HG03280 (cell line): ENCODE results near the gene AACS.
"Not testable (repeated sequence)": the region's sequence is repeated elsewhere in the genome, so short reads cannot be mapped to it uniquely, and the experiment has no call there.

Experiments used
- ATAC-seq: cut with Tn5 transposase; IDR thresholded peaks from one replicate; pipeline ENCODE4 v1.9.1; 2021; ENCODE audit warnings: mild to moderate bottlenecking, moderate library complexity; ENCODE audit not compliant: unreplicated experiment

The AACS gene

GRCh38 chr12:125055591-125055990, 9.6 kb upstream of the AACS start:
- no peak for ATAC-seq

GRCh38 chr12:125056306-125056705, 8.9 kb upstream of the AACS start:
- no peak for ATAC-seq

DNA sequence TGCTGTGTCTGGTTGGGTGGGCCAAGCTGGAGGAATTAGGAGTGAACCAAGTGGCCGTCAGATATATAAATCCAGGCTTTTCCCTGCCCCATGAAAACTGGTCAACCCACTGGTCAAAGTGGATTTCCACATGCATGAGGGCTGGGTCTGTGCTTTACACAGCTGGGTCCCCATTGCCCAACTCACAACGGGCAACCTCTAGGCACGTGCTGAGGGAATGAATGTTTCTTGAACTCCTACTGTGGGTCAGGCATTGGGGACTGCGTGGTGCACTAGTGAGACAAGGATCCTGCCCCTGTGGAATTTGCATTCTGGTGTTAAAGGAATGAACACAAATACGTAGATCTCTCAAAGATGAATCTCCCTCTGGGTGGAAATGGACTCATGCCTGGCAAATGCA, 7.5 kb upstream of the AACS start:
- no peak for ATAC-seq

DNA sequence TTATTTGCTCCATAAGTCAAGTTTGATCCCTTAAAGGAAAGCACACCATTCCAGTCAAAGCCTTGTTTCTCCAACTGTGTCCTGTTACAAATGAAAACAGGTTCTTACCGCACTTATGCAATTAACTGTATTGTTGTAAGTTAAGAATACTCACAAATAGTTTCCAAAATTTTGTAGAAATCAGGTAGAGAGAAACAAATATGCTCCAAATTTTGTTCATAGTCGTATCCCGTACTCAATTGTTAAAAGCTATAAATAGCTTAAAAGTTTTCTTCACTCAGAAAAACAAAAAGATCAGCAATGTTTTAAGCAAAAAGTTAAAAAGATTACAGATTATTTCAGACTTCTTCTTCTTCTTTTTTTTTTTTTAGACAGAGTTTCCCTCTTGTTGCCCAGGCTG, 4.0 kb upstream of the AACS start:
- ATAC-seq: no peak

DNA sequence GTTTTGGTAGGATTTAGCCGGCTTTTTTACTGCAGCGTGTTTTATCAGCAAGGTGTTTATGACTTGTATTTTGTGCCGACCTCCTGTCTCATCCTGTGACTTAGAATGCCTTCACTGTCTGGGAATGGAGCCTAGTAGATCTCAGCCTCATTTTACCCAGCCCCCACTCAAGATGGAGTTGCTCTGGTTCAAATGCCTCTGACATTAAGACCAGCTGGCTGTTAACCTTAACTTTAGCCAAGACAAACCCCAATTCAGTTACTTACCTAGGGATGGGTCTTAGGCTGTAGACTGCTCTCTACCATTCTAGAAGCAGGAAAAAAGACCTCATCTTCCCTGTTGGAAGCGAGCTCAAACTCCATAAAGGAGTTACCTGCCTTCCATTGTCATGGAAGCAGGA, 1.7 kb upstream of the AACS start:
- ATAC-seq: not testable (repeated sequence)

GRCh38 chr12:125064492-125064891, 743 bp upstream of the AACS start:
- ATAC-seq: no peak

- ATAC-seq: no peak
These were observed 810 bp downstream of the AACS start for GRCh38 chr12:125065919-125066570.

DNA sequence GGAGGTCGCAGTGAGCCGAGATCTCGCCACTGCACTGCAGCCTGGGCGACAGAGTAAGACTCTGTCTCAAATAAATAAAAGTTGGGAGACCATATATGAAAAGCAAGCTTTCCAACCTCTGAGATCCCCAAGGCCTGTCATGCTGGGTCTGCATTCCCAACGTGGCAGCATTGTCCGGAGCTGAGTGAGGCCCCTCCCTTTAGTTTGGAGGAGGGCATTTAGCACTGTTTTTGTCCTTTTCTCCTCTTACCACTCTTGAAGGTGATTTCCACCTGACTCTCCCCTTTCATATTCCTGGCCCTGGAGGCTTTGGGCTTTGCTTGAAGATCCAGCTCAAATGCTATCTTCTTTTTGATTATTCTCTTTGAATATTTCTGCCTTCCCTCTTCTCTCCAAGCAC, 3.2 kb downstream of the AACS start:
- ATAC-seq: no peak

DNA sequence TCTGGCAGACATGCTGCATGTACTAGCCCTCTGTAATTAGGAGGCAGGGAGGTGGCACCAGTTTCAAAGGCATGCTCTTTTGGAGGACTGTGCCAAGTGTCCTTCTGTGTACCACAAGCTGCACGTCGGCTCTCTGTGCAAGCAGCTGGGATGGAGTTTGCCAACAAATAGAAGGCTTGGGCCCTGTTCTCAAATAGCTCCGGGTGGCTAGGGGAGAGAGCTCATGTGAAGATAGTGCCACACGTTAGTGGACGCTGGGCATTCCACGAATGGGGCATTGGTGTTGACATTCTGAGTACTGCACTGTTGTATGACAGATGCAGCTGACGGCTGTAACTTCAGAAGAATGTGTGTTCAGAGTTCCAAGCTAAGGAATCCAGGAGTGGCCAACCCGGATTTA, 4.4 kb downstream of the AACS start:
- no peak for ATAC-seq

GRCh38 chr12:125070112-125070511, 4.9 kb downstream of the AACS start:
- no peak for ATAC-seq

DNA sequence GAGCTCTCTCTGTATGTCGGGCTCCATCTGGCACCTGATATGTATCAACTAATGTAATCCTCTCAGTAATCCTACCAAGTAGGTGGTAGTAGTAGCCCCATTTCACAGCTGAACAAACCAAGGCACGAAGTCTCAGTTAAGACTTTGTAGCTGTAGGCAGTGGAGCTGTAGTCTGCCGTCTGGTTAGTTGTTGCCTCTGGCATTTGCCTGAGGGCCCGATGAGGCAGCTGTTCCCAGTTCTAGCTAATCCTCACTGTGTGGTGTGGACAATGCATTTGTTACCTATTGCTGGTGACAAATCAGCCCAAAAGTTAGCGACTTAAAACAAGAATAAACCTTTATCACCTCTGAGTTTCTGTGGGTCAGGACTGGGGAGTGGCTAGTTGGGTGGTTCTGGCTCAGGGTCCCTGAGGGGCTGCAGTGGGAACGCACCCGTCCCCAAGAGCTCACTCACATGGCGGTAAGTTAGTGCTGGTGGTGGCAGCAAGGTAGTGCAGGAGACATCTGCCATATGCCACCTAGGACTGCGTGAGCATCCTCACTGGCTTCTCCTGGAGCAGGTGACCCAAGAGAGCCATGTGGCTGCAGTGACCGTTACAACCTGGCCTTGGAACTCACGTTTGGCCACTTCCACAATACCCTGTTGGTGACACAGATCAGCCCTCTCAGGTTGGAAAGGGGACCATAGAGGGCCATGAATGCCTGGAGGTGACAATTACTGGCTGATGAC, 5.6 kb downstream of the AACS start:
- ATAC-seq: no peak

GRCh38 chr12:125071456-125071855, 6.2 kb downstream of the AACS start:
- no peak for ATAC-seq

- no peak for ATAC-seq
These were observed 7.3 kb downstream of the AACS start for GRCh38 chr12:125072496-125072895.

DNA sequence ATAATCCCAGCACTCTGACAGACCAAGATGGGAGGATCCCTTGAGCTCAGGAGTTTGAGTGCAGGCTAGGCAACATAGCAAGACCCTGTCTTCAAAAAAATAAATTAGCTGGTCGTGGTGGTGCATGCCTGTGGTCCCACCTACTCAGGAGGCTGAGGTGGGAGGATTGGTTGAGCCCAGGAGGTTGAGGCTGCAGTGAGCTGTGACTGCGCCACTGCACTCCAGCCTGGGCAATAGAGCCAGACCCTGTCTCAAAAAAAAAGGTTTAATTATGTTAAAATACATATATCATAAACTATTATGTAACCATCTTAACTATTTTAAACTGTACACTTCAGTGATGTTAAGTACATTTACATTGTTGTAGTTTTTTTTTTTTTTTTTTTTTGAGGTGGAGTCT, 9.1 kb downstream of the AACS start:
- ATAC-seq: not testable (repeated sequence)

DNA sequence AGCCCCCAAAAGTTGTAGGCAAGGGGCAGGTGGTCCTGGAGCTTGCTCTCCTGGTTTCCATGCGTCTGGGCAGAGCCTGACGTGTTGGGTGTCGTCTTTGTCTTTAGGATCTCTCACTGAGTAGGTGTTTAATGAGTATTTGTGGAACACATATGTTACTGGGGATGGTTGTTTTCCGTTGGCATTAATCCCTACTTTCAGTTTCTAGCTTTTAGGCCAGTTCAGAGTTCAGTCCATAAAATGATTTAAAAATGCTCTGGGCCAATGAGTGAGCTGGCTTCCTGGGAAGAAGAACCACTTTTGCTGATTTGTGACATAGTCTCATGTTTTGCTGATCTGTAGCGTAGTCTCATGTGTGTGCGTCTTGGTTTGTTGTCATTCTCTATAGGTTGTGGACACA, 10.9 kb downstream of the AACS start:
- ATAC-seq: no peak

DNA sequence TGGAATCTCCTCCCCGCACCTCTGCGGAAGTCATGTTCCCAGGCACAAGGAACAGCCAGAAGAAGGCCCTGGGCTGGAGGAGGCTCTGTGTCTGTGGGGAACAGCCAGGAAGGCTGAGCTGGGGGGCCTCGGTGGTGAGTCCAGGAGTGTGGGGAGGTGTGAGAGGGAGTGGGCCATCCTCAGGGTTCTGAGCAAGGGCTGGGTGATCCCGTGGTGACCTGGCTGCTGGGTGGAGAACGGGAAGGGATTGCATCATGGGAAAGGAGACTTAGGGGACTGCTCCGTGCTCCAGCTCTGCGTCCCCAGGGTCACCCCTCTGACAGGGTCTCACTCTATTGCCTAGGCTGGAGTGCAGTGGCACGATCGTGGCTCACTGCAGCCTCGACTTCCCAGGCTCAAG, 13.8 kb downstream of the AACS start:
- no peak for ATAC-seq

DNA sequence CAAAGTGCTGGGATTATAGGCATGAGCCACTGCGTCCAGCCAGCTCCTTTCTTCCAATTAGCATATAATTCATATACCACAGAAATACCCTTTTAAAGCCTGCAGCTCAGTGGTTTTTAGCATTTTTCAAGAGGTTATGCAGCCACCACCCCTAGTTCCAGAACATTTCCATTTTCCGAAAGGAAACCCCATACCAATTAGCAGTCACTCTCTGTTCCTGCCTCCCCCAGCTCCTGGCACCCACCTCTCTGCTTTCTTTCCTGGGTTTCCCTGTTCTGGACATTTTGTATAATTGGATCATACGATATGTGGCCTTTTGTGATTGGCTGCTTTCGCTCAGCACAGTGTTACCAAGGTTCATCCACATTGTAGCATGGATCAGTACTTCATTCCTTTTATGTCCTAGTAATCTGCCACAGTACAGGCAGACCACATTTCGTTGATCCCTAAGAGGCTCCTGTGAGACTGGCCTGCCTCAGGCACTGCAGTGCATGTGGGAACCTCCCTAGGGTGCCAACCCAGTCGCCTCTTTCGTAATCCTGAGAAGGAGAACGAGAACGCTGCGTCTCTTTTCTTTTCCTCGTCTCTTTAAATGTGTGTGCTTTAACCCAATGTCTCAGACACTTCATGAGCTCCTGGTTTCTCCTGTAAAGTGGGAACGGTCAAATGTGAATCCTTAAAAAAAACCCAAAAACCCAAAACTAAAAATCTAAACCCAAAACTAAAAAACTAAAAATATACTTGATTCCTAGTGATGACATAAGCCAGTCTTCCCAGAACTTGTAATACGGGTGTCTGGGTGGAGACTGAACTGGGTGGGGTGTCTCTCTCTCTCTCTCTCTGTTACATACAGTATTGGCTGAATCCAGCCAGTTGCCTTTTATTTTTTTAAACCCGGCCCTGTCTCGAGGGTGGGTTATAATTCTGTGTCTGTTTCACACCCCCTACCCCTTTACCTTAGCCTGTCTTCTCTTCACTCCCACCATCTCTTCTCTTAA, 14.7 kb downstream of the AACS start:
- no peak for ATAC-seq

DNA sequence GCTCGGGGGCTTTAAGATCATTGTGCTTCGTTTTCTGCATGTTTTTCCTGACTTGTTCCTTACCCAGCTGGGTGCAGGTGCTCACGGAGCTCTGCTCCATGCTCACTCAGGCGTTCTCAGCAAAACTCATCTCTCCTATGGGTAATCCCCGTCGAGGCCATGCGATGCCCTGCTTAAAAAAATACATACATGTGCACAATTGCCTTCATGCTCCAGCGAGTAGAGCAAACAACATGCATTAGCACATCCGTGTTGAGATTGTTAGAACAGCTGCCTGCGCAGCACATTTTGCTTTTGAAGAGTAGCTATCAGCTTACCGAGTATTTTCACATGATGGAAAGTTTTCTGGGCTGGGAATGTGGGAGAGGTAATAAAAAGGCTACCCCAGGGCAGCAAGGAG, 16.2 kb downstream of the AACS start:
- ATAC-seq: no peak

DNA sequence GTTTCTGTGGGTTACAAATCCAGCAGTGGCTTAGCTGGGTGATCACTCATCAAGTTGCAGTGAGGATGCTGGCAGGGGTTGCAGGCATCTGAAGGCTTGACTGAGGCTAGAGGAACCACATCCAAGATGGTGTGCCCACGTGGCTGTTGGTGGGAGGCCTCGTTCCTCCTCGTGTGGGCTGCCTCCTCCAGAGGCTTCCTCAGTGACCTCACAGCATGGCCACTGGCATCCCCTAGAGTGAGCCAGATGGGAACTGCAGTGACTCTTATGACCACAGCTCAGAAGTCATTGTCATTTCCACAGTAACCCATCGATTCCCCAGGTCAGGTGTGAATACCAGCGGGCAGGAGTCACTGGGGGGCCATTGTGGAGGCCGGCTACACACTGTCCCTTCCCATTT, 17.8 kb downstream of the AACS start:
- ATAC-seq: no peak

DNA sequence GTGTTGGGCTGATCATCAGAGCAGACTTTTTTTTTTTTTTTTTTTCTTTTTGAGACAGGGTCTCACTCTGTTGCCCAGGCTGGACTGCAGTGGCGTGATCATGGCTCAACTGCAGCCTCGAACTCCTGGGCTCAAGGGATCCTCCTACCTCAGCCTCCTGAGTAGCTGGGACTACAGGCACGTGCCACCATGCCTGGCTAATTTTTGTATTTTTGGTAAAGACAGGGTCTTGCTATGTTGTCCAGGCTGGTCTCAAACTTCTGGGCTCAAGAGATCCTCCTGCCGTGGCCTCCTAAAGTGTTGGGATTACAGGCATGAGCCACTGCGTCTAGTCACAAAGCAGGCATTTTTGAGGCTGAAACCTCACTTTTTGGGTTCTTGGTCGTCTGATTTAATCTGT, 23.0 kb downstream of the AACS start:
- not testable (repeated sequence) for ATAC-seq

- ATAC-seq: no peak
These were observed 23.8 kb downstream of the AACS start for GRCh38 chr12:125089083-125089482.

- no peak for ATAC-seq
These were observed 24.4 kb downstream of the AACS start for GRCh38 chr12:125089626-125090025.
